H1 (cell line): ENCODE results near the gene ACTR3C. TPM values are rescaled to one million over a fixed set of nuclear protein-coding genes. Genes with fewer than 3 reads are reported as not detected.

Experiments used
- FOSL1 ChIP-seq: IDR thresholded peaks from 2 replicates; pipeline ENCODE4 v1.6.1; 2011; ENCODE audit warnings: mild to moderate bottlenecking, low read depth, low read length, moderate library complexity; ENCODE audit not compliant: insufficient read depth
- POLR2A ChIP-seq, 2 experiments: IDR thresholded peaks; 1 replicate in 1 of 2; 2 replicates in 1 of 2; pipeline ENCODE4 v1.6.1; 2011; ENCODE audit warnings: low read depth in 2 of 2, low read length in 2 of 2, mild to moderate bottlenecking in 2 of 2; ENCODE audit errors: control extremely low read depth in 1 of 2
- POU5F1 ChIP-seq: IDR thresholded peaks from 2 replicates; pipeline ENCODE4 v1.6.1; 2011; ENCODE audit warnings: low read depth, mild to moderate bottlenecking, low read length, moderate library complexity
- SAP30 ChIP-seq: fragments of 300-600 bp; sonication (generic); IDR thresholded peaks from 2 replicates; pipeline ENCODE4 v1.7.1; 2012; ENCODE audit warnings: low read length, moderate library complexity, mild to moderate bottlenecking, inconsistent platforms; ENCODE audit not compliant: insufficient read depth, insufficient replicate concordance
- SP1 ChIP-seq: IDR thresholded peaks from 2 replicates; pipeline ENCODE4 v1.6.1; 2011; ENCODE audit warnings: low read depth, low read length
- USF2 ChIP-seq: IDR thresholded peaks from 2 replicates; pipeline ENCODE4 v1.6.1; 2011; ENCODE audit warnings: low read length, improper control_type of control experiment
- polyA plus RNA-seq, 7 experiments: library from polyadenylated mRNA; depleted of rRNA in 3 of 7; stranded (reverse) in 5 of 7; unstranded in 2 of 7; fragments of >200 nt in 5 of 7; fragments of 200-250 nt in 2 of 7; gene quantifications; 1 replicate in 5 of 7; 2 replicates in 1 of 7; 4 replicates in 1 of 7; pipeline versions ENCODE4 v1.2.1 to v1.2.3, GENCODE V29; 2011 to 2013; ENCODE audit warnings: missing spikeins in 2 of 7, mixed read lengths in 2 of 7
- total RNA-seq: library from RNA; stranded (reverse); fragmentation: NEBNext Ultra II Directional; extraction: Animal tissue kit (Norgen Biotek cat#: 25700); gene quantifications from 2 replicates; pipeline ENCODE4 v1.2.1, GENCODE V29; 2021
- TF ChIP-seq, protein P1 (sequence below): fragments of 300-600 bp; sonication (generic); IDR thresholded peaks from 2 replicates; pipeline ENCODE4 v1.7.1; 2012; ENCODE audit warnings: low read length, moderate library complexity, mild to moderate bottlenecking, inconsistent platforms; ENCODE audit not compliant: insufficient replicate concordance
- TF ChIP-seq, protein P2 (sequence below), 3 experiments: IDR thresholded peaks; 1 replicate in 2 of 3; 2 replicates in 1 of 3; pipeline versions ENCODE4 v1.5.1 to v1.6.1; 2011; ENCODE audit warnings: low read length in 3 of 3, mild to moderate bottlenecking in 3 of 3, inconsistent platforms in 2 of 3, low read depth in 1 of 3, moderate library complexity in 1 of 3; ENCODE audit not compliant: insufficient read depth in 1 of 3; ENCODE audit errors: control extremely low read depth in 1 of 3

ACTR3C gene
- total and polyA plus RNA-seq, 2 of the 8 experiments (the other 6 are each of a cell fraction or from before 2014, with no cell fraction given): 1.5 TPM; not detected in 1

DNA sequence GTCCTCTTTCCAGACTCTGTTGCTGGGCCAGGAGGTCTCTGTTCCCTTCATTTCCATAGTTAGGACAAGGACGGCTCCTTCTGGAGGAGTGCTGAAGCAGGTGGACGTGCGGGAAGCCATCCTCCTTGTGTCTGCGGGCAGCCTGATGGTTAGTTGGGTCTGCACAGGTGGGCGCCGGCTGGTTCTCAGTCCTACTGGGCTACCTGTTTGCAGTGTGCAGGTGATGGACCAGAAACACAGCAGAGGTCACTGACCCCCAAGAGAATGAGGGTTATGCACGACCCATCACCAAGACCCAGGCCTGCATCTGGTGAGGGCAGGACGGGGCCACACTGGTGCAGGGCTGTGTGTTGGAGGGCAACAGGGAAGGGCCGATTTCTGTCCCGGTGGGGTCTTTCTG, 10.3 kb upstream of the ACTR3C start (continued):
- TF ChIP-seq, protein P1, sequence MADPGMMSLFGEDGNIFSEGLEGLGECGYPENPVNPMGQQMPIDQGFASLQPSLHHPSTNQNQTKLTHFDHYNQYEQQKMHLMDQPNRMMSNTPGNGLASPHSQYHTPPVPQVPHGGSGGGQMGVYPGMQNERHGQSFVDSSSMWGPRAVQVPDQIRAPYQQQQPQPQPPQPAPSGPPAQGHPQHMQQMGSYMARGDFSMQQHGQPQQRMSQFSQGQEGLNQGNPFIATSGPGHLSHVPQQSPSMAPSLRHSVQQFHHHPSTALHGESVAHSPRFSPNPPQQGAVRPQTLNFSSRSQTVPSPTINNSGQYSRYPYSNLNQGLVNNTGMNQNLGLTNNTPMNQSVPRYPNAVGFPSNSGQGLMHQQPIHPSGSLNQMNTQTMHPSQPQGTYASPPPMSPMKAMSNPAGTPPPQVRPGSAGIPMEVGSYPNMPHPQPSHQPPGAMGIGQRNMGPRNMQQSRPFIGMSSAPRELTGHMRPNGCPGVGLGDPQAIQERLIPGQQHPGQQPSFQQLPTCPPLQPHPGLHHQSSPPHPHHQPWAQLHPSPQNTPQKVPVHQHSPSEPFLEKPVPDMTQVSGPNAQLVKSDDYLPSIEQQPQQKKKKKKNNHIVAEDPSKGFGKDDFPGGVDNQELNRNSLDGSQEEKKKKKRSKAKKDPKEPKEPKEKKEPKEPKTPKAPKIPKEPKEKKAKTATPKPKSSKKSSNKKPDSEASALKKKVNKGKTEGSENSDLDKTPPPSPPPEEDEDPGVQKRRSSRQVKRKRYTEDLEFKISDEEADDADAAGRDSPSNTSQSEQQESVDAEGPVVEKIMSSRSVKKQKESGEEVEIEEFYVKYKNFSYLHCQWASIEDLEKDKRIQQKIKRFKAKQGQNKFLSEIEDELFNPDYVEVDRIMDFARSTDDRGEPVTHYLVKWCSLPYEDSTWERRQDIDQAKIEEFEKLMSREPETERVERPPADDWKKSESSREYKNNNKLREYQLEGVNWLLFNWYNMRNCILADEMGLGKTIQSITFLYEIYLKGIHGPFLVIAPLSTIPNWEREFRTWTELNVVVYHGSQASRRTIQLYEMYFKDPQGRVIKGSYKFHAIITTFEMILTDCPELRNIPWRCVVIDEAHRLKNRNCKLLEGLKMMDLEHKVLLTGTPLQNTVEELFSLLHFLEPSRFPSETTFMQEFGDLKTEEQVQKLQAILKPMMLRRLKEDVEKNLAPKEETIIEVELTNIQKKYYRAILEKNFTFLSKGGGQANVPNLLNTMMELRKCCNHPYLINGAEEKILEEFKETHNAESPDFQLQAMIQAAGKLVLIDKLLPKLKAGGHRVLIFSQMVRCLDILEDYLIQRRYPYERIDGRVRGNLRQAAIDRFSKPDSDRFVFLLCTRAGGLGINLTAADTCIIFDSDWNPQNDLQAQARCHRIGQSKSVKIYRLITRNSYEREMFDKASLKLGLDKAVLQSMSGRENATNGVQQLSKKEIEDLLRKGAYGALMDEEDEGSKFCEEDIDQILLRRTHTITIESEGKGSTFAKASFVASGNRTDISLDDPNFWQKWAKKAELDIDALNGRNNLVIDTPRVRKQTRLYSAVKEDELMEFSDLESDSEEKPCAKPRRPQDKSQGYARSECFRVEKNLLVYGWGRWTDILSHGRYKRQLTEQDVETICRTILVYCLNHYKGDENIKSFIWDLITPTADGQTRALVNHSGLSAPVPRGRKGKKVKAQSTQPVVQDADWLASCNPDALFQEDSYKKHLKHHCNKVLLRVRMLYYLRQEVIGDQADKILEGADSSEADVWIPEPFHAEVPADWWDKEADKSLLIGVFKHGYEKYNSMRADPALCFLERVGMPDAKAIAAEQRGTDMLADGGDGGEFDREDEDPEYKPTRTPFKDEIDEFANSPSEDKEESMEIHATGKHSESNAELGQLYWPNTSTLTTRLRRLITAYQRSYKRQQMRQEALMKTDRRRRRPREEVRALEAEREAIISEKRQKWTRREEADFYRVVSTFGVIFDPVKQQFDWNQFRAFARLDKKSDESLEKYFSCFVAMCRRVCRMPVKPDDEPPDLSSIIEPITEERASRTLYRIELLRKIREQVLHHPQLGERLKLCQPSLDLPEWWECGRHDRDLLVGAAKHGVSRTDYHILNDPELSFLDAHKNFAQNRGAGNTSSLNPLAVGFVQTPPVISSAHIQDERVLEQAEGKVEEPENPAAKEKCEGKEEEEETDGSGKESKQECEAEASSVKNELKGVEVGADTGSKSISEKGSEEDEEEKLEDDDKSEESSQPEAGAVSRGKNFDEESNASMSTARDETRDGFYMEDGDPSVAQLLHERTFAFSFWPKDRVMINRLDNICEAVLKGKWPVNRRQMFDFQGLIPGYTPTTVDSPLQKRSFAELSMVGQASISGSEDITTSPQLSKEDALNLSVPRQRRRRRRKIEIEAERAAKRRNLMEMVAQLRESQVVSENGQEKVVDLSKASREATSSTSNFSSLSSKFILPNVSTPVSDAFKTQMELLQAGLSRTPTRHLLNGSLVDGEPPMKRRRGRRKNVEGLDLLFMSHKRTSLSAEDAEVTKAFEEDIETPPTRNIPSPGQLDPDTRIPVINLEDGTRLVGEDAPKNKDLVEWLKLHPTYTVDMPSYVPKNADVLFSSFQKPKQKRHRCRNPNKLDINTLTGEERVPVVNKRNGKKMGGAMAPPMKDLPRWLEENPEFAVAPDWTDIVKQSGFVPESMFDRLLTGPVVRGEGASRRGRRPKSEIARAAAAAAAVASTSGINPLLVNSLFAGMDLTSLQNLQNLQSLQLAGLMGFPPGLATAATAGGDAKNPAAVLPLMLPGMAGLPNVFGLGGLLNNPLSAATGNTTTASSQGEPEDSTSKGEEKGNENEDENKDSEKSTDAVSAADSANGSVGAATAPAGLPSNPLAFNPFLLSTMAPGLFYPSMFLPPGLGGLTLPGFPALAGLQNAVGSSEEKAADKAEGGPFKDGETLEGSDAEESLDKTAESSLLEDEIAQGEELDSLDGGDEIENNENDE: no peak
- no peak for TF ChIP-seq FOSL1
- TF ChIP-seq, protein P2, sequence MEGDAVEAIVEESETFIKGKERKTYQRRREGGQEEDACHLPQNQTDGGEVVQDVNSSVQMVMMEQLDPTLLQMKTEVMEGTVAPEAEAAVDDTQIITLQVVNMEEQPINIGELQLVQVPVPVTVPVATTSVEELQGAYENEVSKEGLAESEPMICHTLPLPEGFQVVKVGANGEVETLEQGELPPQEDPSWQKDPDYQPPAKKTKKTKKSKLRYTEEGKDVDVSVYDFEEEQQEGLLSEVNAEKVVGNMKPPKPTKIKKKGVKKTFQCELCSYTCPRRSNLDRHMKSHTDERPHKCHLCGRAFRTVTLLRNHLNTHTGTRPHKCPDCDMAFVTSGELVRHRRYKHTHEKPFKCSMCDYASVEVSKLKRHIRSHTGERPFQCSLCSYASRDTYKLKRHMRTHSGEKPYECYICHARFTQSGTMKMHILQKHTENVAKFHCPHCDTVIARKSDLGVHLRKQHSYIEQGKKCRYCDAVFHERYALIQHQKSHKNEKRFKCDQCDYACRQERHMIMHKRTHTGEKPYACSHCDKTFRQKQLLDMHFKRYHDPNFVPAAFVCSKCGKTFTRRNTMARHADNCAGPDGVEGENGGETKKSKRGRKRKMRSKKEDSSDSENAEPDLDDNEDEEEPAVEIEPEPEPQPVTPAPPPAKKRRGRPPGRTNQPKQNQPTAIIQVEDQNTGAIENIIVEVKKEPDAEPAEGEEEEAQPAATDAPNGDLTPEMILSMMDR (IDR thresholded peaks at IDR 0.05; ENCODE audit: control extremely low read depth in 1 of 3, insufficient read depth in 1 of 3, low read depth in 1 of 3, low read length in 3 of 3): no peak
- TF ChIP-seq POLR2A (IDR thresholded peaks at IDR 0.05; ENCODE audit: control extremely low read depth in 1 of 2, low read depth in 2 of 2, low read length in 2 of 2): no peak; a peak in 1 of 3 replicates
- no peak for TF ChIP-seq POU5F1
- no peak for TF ChIP-seq USF2
- TF ChIP-seq SAP30: no peak
- no peak for TF ChIP-seq SP1
